Measurements from ENCODE around the gene TMEM250.
A peak's percentile ranks its signal among the peaks of the same experiment; 100 is the strongest.

The TMEM250 gene

DNA sequence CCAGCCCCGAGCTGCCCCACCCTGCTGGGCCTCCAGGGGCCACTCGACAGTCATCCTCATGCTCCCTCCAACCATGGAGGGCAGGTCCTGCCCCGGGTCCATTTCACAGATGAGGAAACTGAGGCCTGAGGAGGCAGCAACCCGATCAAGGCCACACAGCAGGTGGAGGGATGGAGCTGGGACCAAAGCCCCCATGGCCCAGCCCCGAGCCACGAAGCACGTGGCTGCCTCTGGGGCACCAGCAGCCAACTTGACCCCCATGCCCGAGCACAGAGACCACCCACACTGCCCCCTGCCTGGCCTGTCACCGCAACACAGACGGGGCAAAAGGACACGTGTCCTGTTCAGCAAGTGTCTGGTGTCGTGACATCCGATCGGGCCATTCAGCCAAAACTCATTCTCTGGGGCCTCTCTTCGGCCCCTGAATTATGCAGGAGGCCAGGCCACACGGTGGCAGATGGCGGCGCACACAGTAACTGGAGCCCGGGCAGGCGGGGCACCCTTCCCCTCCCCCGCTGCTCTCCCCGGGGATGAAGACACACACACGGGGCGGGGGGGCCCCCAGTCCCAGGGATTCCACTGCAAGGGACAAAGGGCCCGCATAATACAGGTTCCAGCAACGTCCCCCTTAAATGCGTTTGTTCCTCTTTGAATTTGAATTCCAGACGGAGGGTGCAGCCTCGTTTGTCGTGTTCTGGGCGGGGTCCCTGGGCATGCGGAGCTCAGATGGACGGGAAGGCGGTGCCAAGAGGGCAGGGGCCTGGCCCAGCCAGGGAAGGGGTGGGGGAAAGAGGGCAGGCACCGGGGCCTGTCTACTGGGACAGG lies 29.4 kb upstream of the TMEM250 start:
- Histone ChIP-seq H3K27ac (ENCODE audit: insufficient read depth in 1 of 2, low read depth in 1 of 2, low read length in 2 of 2, poor library complexity in 1 of 2, severe bottlenecking in 2 of 2) (no peak overlapping the region), H3K36me3 (ENCODE audit: control insufficient read depth in 4 of 4, insufficient read depth in 4 of 4, low read length in 3 of 4) (no peaks in the 10 kb centered on the region), H3K27me3 (replicated peaks in 2 of 5; ENCODE audit: control insufficient read depth in 4 of 5, insufficient read depth in 5 of 5, low read length in 4 of 5) (peaks cover 0 to 30% (median 3%) of the 10 kb centered on the region in 5 experiments), H3K9me3 (ENCODE audit: control extremely low read depth in 1 of 5, control insufficient read depth in 4 of 5, insufficient read depth in 2 of 5, low read depth in 1 of 5, low read length in 4 of 5) (no peaks in the 10 kb centered on the region), H3K4me1 (ENCODE audit: control extremely low read depth in 1 of 4, control insufficient read depth in 4 of 4, insufficient read depth in 4 of 4, low read length in 3 of 4) (no peaks in the 10 kb centered on the region), H3K4me3 (ENCODE audit: control insufficient read depth in 1 of 7, extremely low read depth in 1 of 7, insufficient read depth in 4 of 7, low read depth in 2 of 7, low read length in 6 of 7) (no peak overlapping the region)
- ChIA-PET CTCF (interaction anchor here (1.2 to 1.3 kb wide), 2 partner anchors 8 to 58 kb away, joined by 3 read pairs; no protein-coding TSS in a partner anchor), POLR2A (no interaction called here)
- DNase-seq: peak in 1 of 3 donors; percentile 24
- 33% methylated on average over 35 of the region's 35 CpGs for WGBS (ENCODE audit: insufficient coverage)

DNA sequence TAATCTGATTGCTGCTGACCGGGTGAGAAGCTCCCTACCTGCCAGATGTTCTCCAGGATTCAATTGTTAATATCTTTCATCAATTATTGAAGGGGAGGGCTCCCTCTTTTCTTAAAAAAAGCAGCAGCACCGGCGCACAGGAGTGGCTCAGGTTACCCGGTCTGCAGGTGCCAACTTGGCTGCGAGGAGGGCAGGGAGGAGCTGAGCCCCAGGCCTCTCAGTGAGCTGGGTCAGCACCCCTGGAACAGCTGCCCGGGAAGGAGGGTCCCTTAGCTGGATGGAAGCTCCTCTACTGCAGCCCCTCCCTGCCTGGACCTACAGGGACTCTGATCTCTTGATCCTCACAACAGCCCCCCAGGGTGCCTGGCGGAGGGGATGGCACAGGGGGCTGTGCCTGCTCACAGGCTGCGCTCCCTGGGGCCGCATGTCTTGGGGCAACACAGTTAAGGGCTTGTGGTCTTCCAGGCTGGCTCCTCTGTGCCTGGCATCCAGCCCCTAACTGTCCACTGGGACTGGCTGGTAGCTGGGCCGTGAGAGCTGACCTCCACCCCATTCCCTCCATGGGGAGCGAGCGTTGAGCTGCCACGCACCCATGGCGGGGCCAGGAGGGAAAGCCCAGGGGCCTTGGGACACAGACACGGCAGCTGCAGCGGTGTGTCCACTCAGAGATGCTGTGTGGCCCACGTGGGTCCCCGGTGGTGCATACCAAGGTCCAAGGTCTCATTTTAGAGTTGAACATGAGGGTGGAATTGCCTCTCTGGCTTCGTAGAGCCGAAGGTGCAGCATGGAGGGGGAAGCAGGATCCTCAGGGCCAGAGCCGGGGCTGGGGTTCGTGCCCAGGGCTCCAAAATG lies 28.6 kb upstream of the TMEM250 start:
- POLR2A ChIA-PET: no interaction called here
- WGBS (ENCODE audit: insufficient coverage): 83% methylated on average over 19 of the region's 22 CpGs
- H3K27ac ChIP-seq (ENCODE audit: insufficient read depth in 1 of 2, low read depth in 1 of 2, low read length in 2 of 2, poor library complexity in 1 of 2, severe bottlenecking in 2 of 2): no peak overlapping the region
- no peak for DNase-seq
- H3K4me3 ChIP-seq (ENCODE audit: control insufficient read depth in 1 of 7, extremely low read depth in 1 of 7, insufficient read depth in 4 of 7, low read depth in 2 of 7, low read length in 6 of 7): no peak overlapping the region
- CTCF ChIA-PET: interaction anchor here (1.2 to 1.3 kb wide), 2 partner anchors 9 to 57 kb away, joined by 3 read pairs; no protein-coding TSS in a partner anchor
- H3K9me3 ChIP-seq (ENCODE audit: control extremely low read depth in 1 of 5, control insufficient read depth in 4 of 5, insufficient read depth in 2 of 5, low read depth in 1 of 5, low read length in 4 of 5): no peaks in the 10 kb centered on the region
- H3K27me3 ChIP-seq (replicated peaks in 2 of 5; ENCODE audit: control insufficient read depth in 4 of 5, insufficient read depth in 5 of 5, low read length in 4 of 5): peaks cover 0 to 30% (median 3%) of the 10 kb centered on the region in 5 experiments
- H3K36me3 ChIP-seq (ENCODE audit: control insufficient read depth in 4 of 4, insufficient read depth in 4 of 4, low read length in 3 of 4): no peaks in the 10 kb centered on the region
- H3K4me1 ChIP-seq (ENCODE audit: control extremely low read depth in 1 of 4, control insufficient read depth in 4 of 4, insufficient read depth in 4 of 4, low read length in 3 of 4): no peaks in the 10 kb centered on the region

DNA sequence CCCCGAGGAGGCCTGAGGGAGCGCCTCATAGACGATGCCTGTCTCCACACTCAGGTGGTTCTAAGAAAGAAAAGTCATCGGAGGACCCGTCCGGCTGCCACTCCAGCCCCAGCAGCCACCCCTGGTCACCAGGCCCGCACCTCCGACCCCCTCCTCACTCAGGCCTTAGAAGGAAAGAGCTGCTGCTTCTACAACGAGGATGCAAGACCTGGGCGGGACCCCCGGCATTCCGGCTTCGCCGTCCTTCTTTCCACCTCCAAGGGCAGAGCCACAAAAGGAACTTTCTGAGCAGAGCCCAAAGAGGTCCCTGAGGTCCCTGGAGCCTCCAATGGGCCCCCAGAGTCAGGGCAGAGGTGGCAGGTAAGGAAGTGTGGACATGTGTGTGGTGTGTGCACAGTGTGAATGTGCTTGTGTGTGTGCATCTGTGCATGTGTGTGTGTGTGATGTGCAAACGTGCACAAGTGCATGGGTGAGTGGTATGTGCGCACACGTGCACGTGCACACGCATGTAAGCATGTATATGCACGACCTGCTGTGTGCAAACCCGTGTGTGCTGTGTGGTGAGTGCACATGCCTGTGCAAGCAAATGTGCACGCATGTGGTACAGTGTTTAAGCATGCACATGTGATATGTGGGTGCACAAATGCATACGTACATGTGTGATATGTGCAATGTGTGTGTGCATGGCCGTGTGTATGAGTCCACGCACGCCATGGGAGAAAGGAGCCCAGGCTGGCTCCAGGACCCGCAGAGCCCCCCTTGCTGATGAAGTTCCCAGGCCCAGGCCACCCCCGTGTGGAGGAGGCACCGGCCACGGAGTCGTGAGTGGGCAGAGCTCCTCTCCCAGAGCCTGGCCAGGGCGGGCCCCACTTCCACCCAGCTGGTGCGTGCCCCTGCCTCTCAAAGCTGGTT lies 27.7 kb upstream of the TMEM250 start:
- Histone ChIP-seq H3K27me3 (replicated peaks in 2 of 5; ENCODE audit: control insufficient read depth in 4 of 5, insufficient read depth in 5 of 5, low read length in 4 of 5) (peaks cover 0 to 30% (median 3%) of the 10 kb centered on the region in 5 experiments), H3K4me1 (ENCODE audit: control extremely low read depth in 1 of 4, control insufficient read depth in 4 of 4, insufficient read depth in 4 of 4, low read length in 3 of 4) (no peaks in the 10 kb centered on the region), H3K9me3 (ENCODE audit: control extremely low read depth in 1 of 5, control insufficient read depth in 4 of 5, insufficient read depth in 2 of 5, low read depth in 1 of 5, low read length in 4 of 5) (no peaks in the 10 kb centered on the region), H3K27ac (ENCODE audit: insufficient read depth in 1 of 2, low read depth in 1 of 2, low read length in 2 of 2, poor library complexity in 1 of 2, severe bottlenecking in 2 of 2) (no peak overlapping the region), H3K36me3 (ENCODE audit: control insufficient read depth in 4 of 4, insufficient read depth in 4 of 4, low read length in 3 of 4) (no peaks in the 10 kb centered on the region), H3K4me3 (ENCODE audit: control insufficient read depth in 1 of 7, extremely low read depth in 1 of 7, insufficient read depth in 4 of 7, low read depth in 2 of 7, low read length in 6 of 7) (no peak overlapping the region)
- DNase-seq: no peak
- 81% methylated on average over 33 of the region's 33 CpGs for WGBS (ENCODE audit: insufficient coverage)
- POLR2A ChIA-PET: no interaction called here
- CTCF ChIA-PET: interaction anchor here (0.8 to 1.3 kb wide), 3 partner anchors 24 to 137 kb away, joined by 3 to 5 read pairs (median 3); no protein-coding TSS in a partner anchor

DNA sequence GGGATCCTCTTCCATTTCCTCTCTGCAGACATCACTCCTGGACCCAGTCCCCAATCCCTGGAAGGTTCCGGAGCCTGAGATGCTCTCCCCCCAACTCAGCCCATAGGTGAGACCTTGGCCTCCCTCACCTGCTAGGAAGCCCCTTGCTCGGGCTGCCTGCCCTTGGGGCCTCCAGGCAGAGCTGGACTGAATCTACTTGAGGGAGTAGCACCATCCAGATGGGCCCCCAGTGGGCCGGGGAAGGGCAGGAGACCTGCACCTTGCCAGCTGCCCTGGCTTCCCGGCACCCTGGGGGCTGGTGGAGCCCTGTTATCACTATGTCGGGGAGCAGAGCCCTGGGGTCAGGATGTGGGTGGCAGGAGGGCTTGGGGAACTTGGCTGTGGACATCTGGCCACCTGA lies 26.9 kb upstream of the TMEM250 start:
- Histone ChIP-seq H3K36me3 (ENCODE audit: control insufficient read depth in 4 of 4, insufficient read depth in 4 of 4, low read length in 3 of 4) (no peaks in the 10 kb centered on the region), H3K4me3 (ENCODE audit: control insufficient read depth in 1 of 7, extremely low read depth in 1 of 7, insufficient read depth in 4 of 7, low read depth in 2 of 7, low read length in 6 of 7) (no peak overlapping the region), H3K27me3 (replicated peaks in 2 of 5; ENCODE audit: control insufficient read depth in 4 of 5, insufficient read depth in 5 of 5, low read length in 4 of 5) (peaks cover 0 to 30% (median 3%) of the 10 kb centered on the region in 5 experiments), H3K4me1 (ENCODE audit: control extremely low read depth in 1 of 4, control insufficient read depth in 4 of 4, insufficient read depth in 4 of 4, low read length in 3 of 4) (no peaks in the 10 kb centered on the region), H3K9me3 (ENCODE audit: control extremely low read depth in 1 of 5, control insufficient read depth in 4 of 5, insufficient read depth in 2 of 5, low read depth in 1 of 5, low read length in 4 of 5) (no peaks in the 10 kb centered on the region), H3K27ac (ENCODE audit: insufficient read depth in 1 of 2, low read depth in 1 of 2, low read length in 2 of 2, poor library complexity in 1 of 2, severe bottlenecking in 2 of 2) (no peak overlapping the region)
- DNase-seq: no peak
- CTCF ChIA-PET: interaction anchor here (0.7 to 2.4 kb wide), 5 partner anchors 12 to 138 kb away, joined by 3 to 7 read pairs (median 5); no protein-coding TSS in a partner anchor
- 93% methylated on average over 5 of the region's 5 CpGs for WGBS (ENCODE audit: insufficient coverage)
- POLR2A ChIA-PET: no interaction called here

DNA sequence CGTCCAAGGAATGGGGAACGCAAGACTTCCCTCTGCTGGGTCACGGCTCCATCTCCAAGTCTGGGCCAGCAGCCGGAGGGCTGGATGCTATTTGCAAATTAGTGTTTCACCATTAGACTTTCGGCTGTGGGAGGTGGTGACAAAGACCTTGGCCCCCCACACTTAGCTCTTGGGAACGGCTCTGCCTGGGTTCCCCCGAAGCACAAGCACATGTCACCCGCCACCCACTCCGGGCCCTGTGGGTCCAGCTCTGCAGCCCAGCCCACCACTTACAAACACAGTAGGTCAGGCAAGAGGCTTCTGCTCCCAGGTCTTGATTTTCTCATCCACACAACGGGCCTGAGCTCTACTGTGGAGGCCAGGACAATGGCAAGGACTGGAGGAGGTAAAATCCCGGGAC lies 25.8 kb upstream of the TMEM250 start:
- no peak for DNase-seq
- Histone ChIP-seq H3K27me3 (replicated peaks in 2 of 5; ENCODE audit: control insufficient read depth in 4 of 5, insufficient read depth in 5 of 5, low read length in 4 of 5) (peaks cover 0 to 28% (median 3%) of the 10 kb centered on the region in 5 experiments), H3K9me3 (ENCODE audit: control extremely low read depth in 1 of 5, control insufficient read depth in 4 of 5, insufficient read depth in 2 of 5, low read depth in 1 of 5, low read length in 4 of 5) (no peaks in the 10 kb centered on the region), H3K4me1 (ENCODE audit: control extremely low read depth in 1 of 4, control insufficient read depth in 4 of 4, insufficient read depth in 4 of 4, low read length in 3 of 4) (no peaks in the 10 kb centered on the region), H3K27ac (ENCODE audit: insufficient read depth in 1 of 2, low read depth in 1 of 2, low read length in 2 of 2, poor library complexity in 1 of 2, severe bottlenecking in 2 of 2) (no peak overlapping the region), H3K36me3 (ENCODE audit: control insufficient read depth in 4 of 4, insufficient read depth in 4 of 4, low read length in 3 of 4) (no peaks in the 10 kb centered on the region), H3K4me3 (ENCODE audit: control insufficient read depth in 1 of 7, extremely low read depth in 1 of 7, insufficient read depth in 4 of 7, low read depth in 2 of 7, low read length in 6 of 7) (no peak overlapping the region)
- POLR2A ChIA-PET: no interaction called here
- CTCF ChIA-PET: interaction anchor here (1.2 to 2.4 kb wide), 3 partner anchors 13 to 139 kb away, joined by 3 to 7 read pairs (median 5); no protein-coding TSS in a partner anchor
- WGBS (ENCODE audit: insufficient coverage): 93% methylated on average over 11 of the region's 11 CpGs

DNA sequence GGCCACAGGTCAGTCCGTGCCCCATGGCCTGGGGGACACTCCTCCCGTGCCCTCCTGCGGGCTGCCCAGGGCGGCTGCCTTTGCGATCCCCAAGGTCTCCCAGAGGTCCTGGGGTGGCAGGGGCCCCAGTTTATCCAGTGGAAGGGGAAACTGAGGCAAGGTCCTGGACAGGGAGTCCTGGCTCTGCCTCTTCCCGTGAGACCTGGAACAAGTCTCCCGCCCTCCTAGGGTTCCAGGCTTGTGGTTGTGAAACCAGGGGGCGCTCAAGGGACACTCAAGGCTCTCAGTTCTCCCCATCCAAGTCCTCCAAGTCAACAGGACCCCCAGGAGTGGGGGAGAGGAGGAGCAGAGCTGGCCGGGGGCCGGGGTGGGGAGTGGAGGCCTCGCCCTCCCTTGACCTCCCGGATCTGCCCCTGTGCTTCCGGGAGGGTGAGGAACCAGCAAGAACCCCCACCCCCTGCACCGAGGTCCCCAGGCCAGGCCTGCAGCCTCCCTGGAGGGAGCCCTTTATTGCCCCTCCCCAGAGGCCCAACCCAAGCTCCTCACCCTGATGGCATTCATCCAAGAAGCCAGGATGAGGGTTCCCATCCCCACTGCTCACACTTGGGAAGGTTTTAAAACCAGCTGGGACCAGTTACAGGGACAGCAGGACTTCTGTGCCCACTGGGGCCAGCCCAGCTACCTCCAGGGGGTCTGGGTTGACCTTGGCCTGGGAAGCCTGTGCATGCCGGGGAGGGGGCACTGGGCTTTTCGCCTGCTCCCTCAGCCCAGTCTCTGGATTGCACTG lies 24.7 kb upstream of the TMEM250 start:
- Histone ChIP-seq H3K4me1 (ENCODE audit: control extremely low read depth in 1 of 4, control insufficient read depth in 4 of 4, insufficient read depth in 4 of 4, low read length in 3 of 4) (no peaks in the 10 kb centered on the region), H3K36me3 (ENCODE audit: control insufficient read depth in 4 of 4, insufficient read depth in 4 of 4, low read length in 3 of 4) (no peaks in the 10 kb centered on the region), H3K4me3 (ENCODE audit: control insufficient read depth in 1 of 7, extremely low read depth in 1 of 7, insufficient read depth in 4 of 7, low read depth in 2 of 7, low read length in 6 of 7) (no peak overlapping the region), H3K9me3 (ENCODE audit: control extremely low read depth in 1 of 5, control insufficient read depth in 4 of 5, insufficient read depth in 2 of 5, low read depth in 1 of 5, low read length in 4 of 5) (no peaks in the 10 kb centered on the region), H3K27ac (ENCODE audit: insufficient read depth in 1 of 2, low read depth in 1 of 2, low read length in 2 of 2, poor library complexity in 1 of 2, severe bottlenecking in 2 of 2) (no peak overlapping the region), H3K27me3 (replicated peaks in 2 of 5; ENCODE audit: control insufficient read depth in 4 of 5, insufficient read depth in 5 of 5, low read length in 4 of 5) (peaks cover 0 to 29% (median 3%) of the 10 kb centered on the region in 5 experiments)
- ChIA-PET POLR2A (no interaction called here), CTCF (interaction anchor here (0.5 to 2.4 kb wide), 6 partner anchors 10 to 608 kb away, joined by 3 to 7 read pairs (median 3); no protein-coding TSS in a partner anchor)
- DNase-seq: peak; percentile 41 to 58 (median 55)
- WGBS (ENCODE audit: insufficient coverage): 53% methylated on average over 6 of the region's 16 CpGs
